Uterus (tissue), 4 donors: ENCODE measurements around the gene TMEM245. TPM values are rescaled to one million over a fixed set of nuclear protein-coding genes. Genes with fewer than 3 reads are reported as not detected.

ENCODE experiments used
- DNase-seq, 2 donors: peaks; one replicate each; pipeline ENCODE4 v3.0.0-alpha.2; 2019 to 2020
- H3K27ac ChIP-seq, 2 donors: fragments of 200-600 bp; sonication (generic); 1 replicate in 1 of 2; 2 replicates in 1 of 2; pipeline ENCODE4 v1.5.1; 2016 to 2018
- H3K27me3 ChIP-seq, 2 donors: fragments of 200-600 bp; sonication (generic); one replicate each; pipeline ENCODE4 v1.5.1; 2018 to 2019; ENCODE audit warnings: control low read depth in 1 of 2
- H3K36me3 ChIP-seq, 2 donors: fragments of 200-600 bp; sonication (generic); one replicate each; pipeline ENCODE4 v1.5.1; 2019; ENCODE audit warnings: control low read depth in 1 of 2
- H3K4me1 ChIP-seq, 2 donors: fragments of 200-600 bp; sonication (generic); one replicate each; pipeline ENCODE4 v1.5.1; 2018 to 2019; ENCODE audit warnings: control low read depth in 1 of 2
- H3K4me3 ChIP-seq, 2 donors: fragments of 200-600 bp; sonication (generic); 1 replicate in 1 of 2; 2 replicates in 1 of 2; pipeline ENCODE4 v1.5.1; 2018 to 2019; ENCODE audit warnings: mild to moderate bottlenecking in 1 of 2
- H3K9me3 ChIP-seq, 2 donors: fragments of 200-600 bp; sonication (generic); one replicate each; pipeline ENCODE4 v1.5.1; 2019; ENCODE audit warnings: control low read depth in 1 of 2
- CTCF ChIP-seq, 4 experiments: fragments of 200-600 bp in 2 of 4; fragments of 450-650 bp in 2 of 4; sonication (generic) in 2 of 4; IDR thresholded peaks; one replicate each; pipeline ENCODE4 v1.5.1; 2016 to 2019; ENCODE audit warnings: antibody characterized with exemption in 4 of 4, mild to moderate bottlenecking in 2 of 4, moderate library complexity in 1 of 4
- POLR2A ChIP-seq, 2 donors: fragments of 450-650 bp; IDR thresholded peaks; one replicate each; pipeline ENCODE4 v1.6.1; 2016; ENCODE audit warnings: antibody characterized with exemption in 2 of 2, mild to moderate bottlenecking in 1 of 2, moderate library complexity in 1 of 2
- intact Hi-C: fragments of 100-400 bp; cut with DNase I; formaldehyde crosslinking; loops from one replicate; pipeline ENCODE4 v1.15.1; 2023; ENCODE audit warnings: low total_unique reads
- total RNA-seq, 4 donors: library from RNA; depleted of rRNA in 3 of 4; stranded (reverse); fragments of >200 nt in 3 of 4; gene quantifications; one replicate each; pipeline versions ENCODE4 v1.1.0 to v1.2.4, GENCODE V29; 2014 to 2023
- donor health status: DM: yes; HTN: yes; CAD: no.

The TMEM245 gene
- total RNA-seq, 4 donors from 2014 or later, result 59.7 to 80.0 (median 76.0) TPM

- Histone ChIP-seq H3K36me3 (no peaks in the 10 kb centered on the region), H3K4me1 (peaks cover 0 to 5% of the 10 kb centered on the region in 2 donors), H3K4me3 (no peak overlapping the region), H3K9me3 (no peaks in the 10 kb centered on the region), H3K27ac (peak overlapping the region; percentile 78 to 87), H3K27me3 (no peaks in the 10 kb centered on the region)
- no peak for TF ChIP-seq POLR2A (IDR thresholded peaks at IDR 0.05)
- no peak for TF ChIP-seq CTCF (IDR thresholded peaks at IDR 0.05)
- intact Hi-C loops, result no loop called here
- peak in 1 of 2 donors; percentile 41 for DNase-seq
These were observed 12.1 kb downstream of the TMEM245 start for GRCh38 chr9:109107402-109108240.

- Histone ChIP-seq H3K4me1 (peaks cover 10 to 19% of the 10 kb centered on the region in 2 donors), H3K9me3 (no peaks in the 10 kb centered on the region), H3K27ac (peak overlapping the region; percentile 73 to 92), H3K36me3 (no peaks in the 10 kb centered on the region), H3K27me3 (no peaks in the 10 kb centered on the region), H3K4me3 (no peak overlapping the region)
- TF ChIP-seq CTCF (IDR thresholded peaks at IDR 0.05) (no peak), POLR2A (IDR thresholded peaks at IDR 0.05) (no peak)
- intact Hi-C loops, result no loop called here
- DNase-seq, result no peak
These were observed 17.9 kb downstream of the TMEM245 start for GRCh38 chr9:109101810-109102209.

DNA sequence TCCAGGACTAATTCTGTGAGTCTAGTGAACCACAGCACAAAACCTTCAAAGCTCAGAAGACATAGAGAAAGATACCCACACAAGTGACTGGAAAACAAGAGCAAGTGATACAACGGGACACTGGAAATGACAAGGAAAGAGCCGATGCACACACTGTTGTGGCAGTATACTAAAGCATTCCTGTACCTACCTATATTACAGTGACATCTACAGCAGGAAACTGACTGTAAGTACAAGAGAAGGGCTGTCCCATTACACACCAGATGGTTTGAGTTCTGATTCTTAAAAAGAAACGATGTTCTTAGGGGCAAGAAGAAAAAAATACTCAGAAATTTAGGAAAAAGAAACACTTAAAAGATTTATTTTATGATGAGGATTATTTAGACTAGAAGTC lies 18.5 kb downstream of the TMEM245 start:
- DNase-seq, result no peak
- H3K4me1 ChIP-seq, result peaks cover 10 to 23% of the 10 kb centered on the region in 2 donors
- H3K27me3 ChIP-seq, result no peaks in the 10 kb centered on the region
- H3K36me3 ChIP-seq, result no peaks in the 10 kb centered on the region
- peak overlapping the region; percentile 73 to 92 for H3K27ac ChIP-seq
- H3K4me3 ChIP-seq, result no peak overlapping the region
- intact Hi-C loops, result no loop called here
- no peak for TF ChIP-seq POLR2A (IDR thresholded peaks at IDR 0.05)
- TF ChIP-seq CTCF (IDR thresholded peaks at IDR 0.05), result no peak
- H3K9me3 ChIP-seq, result no peaks in the 10 kb centered on the region

DNA sequence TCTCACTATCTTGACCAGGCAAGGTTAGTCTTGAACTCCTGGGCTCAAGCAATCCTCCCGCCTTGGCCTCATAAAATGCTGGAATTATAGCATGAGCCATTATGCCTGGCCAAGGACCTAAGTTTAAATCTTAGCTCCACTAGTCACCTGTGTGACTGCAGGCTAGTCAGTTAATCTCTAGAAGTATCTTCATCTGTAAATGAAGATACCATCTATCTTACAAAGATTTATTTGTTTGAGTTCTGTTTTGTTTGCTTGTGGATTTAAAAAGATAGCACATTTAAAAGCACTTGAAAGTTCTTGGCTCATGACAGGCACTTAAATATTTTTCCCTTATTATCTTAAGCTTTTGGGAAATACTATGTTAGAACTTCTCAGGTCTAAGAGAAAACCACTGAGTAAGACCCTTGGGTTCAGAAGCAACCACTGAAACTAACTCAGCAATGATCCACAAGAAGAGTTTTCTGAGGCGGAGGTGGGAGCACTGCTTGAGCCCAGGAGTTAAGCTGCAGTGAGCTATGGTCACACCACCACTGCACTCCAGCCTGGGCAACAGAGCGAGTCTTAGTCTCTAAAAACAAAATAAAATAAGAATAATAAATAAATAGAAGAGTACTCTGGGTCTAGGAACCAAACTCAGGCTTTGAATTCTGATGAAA lies 19.1 kb downstream of the TMEM245 start:
- Histone ChIP-seq H3K4me3 (no peak overlapping the region), H3K27me3 (no peaks in the 10 kb centered on the region), H3K9me3 (no peaks in the 10 kb centered on the region), H3K27ac (peak overlapping the region; percentile 73 to 92), H3K36me3 (no peaks in the 10 kb centered on the region), H3K4me1 (peaks cover 10 to 23% of the 10 kb centered on the region in 2 donors)
- DNase-seq, result no peak
- TF ChIP-seq CTCF (IDR thresholded peaks at IDR 0.05) (no peak), POLR2A (IDR thresholded peaks at IDR 0.05) (no peak)
- intact Hi-C loops, result no loop called here

DNA sequence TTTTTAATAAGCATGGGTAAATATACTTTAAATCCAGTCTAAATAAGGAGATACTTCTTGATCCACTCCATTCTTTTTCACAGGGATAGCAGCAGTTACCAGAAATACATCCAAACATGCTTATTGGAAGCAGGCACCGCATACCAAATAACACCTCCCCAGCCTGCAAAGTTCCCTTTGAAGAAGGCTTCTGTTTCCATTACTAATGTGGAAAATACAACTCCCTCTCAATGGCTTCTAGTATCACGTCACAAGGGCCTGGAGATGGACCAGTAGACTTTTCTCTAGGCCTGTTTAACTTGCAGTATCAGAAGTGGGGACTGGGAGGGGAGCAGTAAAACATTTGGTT lies 20.8 kb downstream of the TMEM245 start:
- Histone ChIP-seq H3K36me3 (no peaks in the 10 kb centered on the region), H3K4me3 (no peak overlapping the region), H3K9me3 (no peaks in the 10 kb centered on the region), H3K4me1 (peaks cover 10 to 23% of the 10 kb centered on the region in 2 donors), H3K27me3 (no peaks in the 10 kb centered on the region), H3K27ac (peak overlapping the region; percentile 73 to 92)
- TF ChIP-seq CTCF (IDR thresholded peaks at IDR 0.05) (no peak), POLR2A (IDR thresholded peaks at IDR 0.05) (no peak)
- no peak for DNase-seq
- intact Hi-C loops, result no loop called here
